ENCODE measurements around the gene TSPO. TPM values are rescaled to one million over a fixed set of nuclear protein-coding genes. Genes with fewer than 3 reads are reported as not detected.

The TSPO gene
- total and polyA plus RNA-seq, 2 experiments from 2014 or later = 896 to 970 TPM

DNA sequence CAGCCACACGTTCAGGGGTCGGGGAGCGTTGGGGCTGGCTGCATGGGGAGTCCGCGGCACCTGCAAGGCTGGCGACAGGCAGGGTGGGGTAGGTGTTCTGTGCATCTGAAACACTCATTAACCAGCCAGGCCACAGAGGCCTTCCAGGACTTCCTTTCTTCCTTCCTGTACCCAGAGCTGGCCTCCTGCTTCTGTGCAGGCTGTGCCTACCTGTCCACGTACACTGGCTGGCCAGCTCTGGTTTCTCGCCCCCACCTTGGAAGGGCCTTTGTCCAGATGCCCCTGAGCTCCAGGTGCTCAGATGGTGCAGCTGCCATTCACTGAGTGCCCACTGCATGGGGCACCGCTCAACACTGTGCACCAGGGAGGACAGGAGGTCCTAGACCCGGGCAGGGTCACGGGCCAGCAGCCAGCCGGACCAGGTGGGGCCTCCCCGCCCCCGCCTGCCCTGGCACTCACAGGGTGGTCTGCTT is 19.7 kb downstream of the TSPO start:
- TF ChIP-seq EZH2phosphoT487 (IDR thresholded peaks at IDR 0.05; ENCODE audit: insufficient read depth, low read depth) = no peak
- no peak for TF ChIP-seq EZH2 (IDR thresholded peaks at IDR 0.05; ENCODE audit: insufficient read depth, poor library complexity, severe bottlenecking)
- Histone ChIP-seq H3K36me3 (ENCODE audit: low read depth) (no peaks in the 10 kb centered on the region; the same call in 1 of the 2 replicates), H3K4me3 (no peak overlapping the region), H3K27me3 (replicated peaks; ENCODE audit: insufficient read depth) (no peaks in the 10 kb centered on the region), H3F3A (ENCODE audit: insufficient read depth) (no peaks in the 10 kb centered on the region), H3K4me2 (ENCODE audit: unreplicated experiment) (no peak overlapping the region), H3K9me2 (ENCODE audit: insufficient read depth) (no peaks in the 10 kb centered on the region), H3K9ac (no peak overlapping the region), H3K79me2 (ENCODE audit: insufficient read depth) (no peaks in the 10 kb centered on the region), H2AFZ (no peak overlapping the region), H3K27ac (no peak overlapping the region), H3K9me3 (ENCODE audit: low read depth) (no peaks in the 10 kb centered on the region), H4K20me1 (ENCODE audit: insufficient read depth) (no peaks in the 10 kb centered on the region), H3K4me1 (ENCODE audit: insufficient read depth) (no peaks in the 10 kb centered on the region)
- DNase-seq = no peak
- in situ Hi-C loops (cut with MboI) = no loop called here
- WGBS, 2 experiments (ENCODE audit: low coverage in 1 of 2, low lambda C conversion rate in 2 of 2, missing lambda C conversion rate in 2 of 2) = 84 to 89% methylated on average over 14 of the region's 14 CpGs

- no peak overlapping the region for H3K4me3 ChIP-seq
- H4K20me1 ChIP-seq (ENCODE audit: insufficient read depth) = no peaks in the 10 kb centered on the region
- 88 to 92% methylated on average over 11 to 12 of the region's 12 CpGs for WGBS, 2 experiments (ENCODE audit: low coverage in 1 of 2, low lambda C conversion rate in 2 of 2, missing lambda C conversion rate in 2 of 2)
- H3K9me2 ChIP-seq (ENCODE audit: insufficient read depth) = no peaks in the 10 kb centered on the region
- TF ChIP-seq EZH2 (IDR thresholded peaks at IDR 0.05; ENCODE audit: insufficient read depth, poor library complexity, severe bottlenecking) = no peak
- TF ChIP-seq EZH2phosphoT487 (IDR thresholded peaks at IDR 0.05; ENCODE audit: insufficient read depth, low read depth) = no peak
- no peaks in the 10 kb centered on the region for H3F3A ChIP-seq (ENCODE audit: insufficient read depth)
- no peak overlapping the region for H3K9ac ChIP-seq
- no peaks in the 10 kb centered on the region for H3K79me2 ChIP-seq (ENCODE audit: insufficient read depth)
- no peak overlapping the region for H3K4me2 ChIP-seq (ENCODE audit: unreplicated experiment)
- DNase-seq = no peak
- no peaks in the 10 kb centered on the region for H3K27me3 ChIP-seq (replicated peaks; ENCODE audit: insufficient read depth)
- H3K9me3 ChIP-seq (ENCODE audit: low read depth) = no peaks in the 10 kb centered on the region
- H3K36me3 ChIP-seq (ENCODE audit: low read depth) = no peaks in the 10 kb centered on the region; the same call in 1 of the 2 replicates
- no peak overlapping the region for H3K27ac ChIP-seq
- in situ Hi-C loops (cut with MboI) = no loop called here
- no peaks in the 10 kb centered on the region for H3K4me1 ChIP-seq (ENCODE audit: insufficient read depth)
- H2AFZ ChIP-seq = no peak overlapping the region
Observed at GRCh38 chr22:43171607-43172006, 20.2 kb downstream of the TSPO start.

- H3K4me2 ChIP-seq (ENCODE audit: unreplicated experiment) = no peak overlapping the region
- DNase-seq = no peak
- H3K36me3 ChIP-seq (ENCODE audit: low read depth) = no peaks in the 10 kb centered on the region; the same call in 1 of the 2 replicates
- no peaks in the 10 kb centered on the region for H3K9me3 ChIP-seq (ENCODE audit: low read depth)
- H3K9me2 ChIP-seq (ENCODE audit: insufficient read depth) = no peaks in the 10 kb centered on the region
- H3F3A ChIP-seq (ENCODE audit: insufficient read depth) = no peaks in the 10 kb centered on the region
- H3K4me3 ChIP-seq = no peak overlapping the region
- no peaks in the 10 kb centered on the region for H3K79me2 ChIP-seq (ENCODE audit: insufficient read depth)
- H3K27ac ChIP-seq = no peak overlapping the region
- no peak for TF ChIP-seq EZH2phosphoT487 (IDR thresholded peaks at IDR 0.05; ENCODE audit: insufficient read depth, low read depth)
- TF ChIP-seq EZH2 (IDR thresholded peaks at IDR 0.05; ENCODE audit: insufficient read depth, poor library complexity, severe bottlenecking) = no peak
- H3K27me3 ChIP-seq (replicated peaks; ENCODE audit: insufficient read depth) = no peaks in the 10 kb centered on the region
- WGBS, 2 experiments (ENCODE audit: low coverage in 1 of 2, low lambda C conversion rate in 2 of 2, missing lambda C conversion rate in 2 of 2) = 95 to 97% methylated on average over 19 of the region's 19 CpGs
- H4K20me1 ChIP-seq (ENCODE audit: insufficient read depth) = no peaks in the 10 kb centered on the region
- H2AFZ ChIP-seq = no peak overlapping the region
- in situ Hi-C loops (cut with MboI) = no loop called here
- no peaks in the 10 kb centered on the region for H3K4me1 ChIP-seq (ENCODE audit: insufficient read depth)
- no peak overlapping the region for H3K9ac ChIP-seq
Observed at GRCh38 chr22:43172191-43172590, 20.8 kb downstream of the TSPO start.

- Histone ChIP-seq H4K20me1 (ENCODE audit: insufficient read depth) (no peaks in the 10 kb centered on the region), H3K9me2 (ENCODE audit: insufficient read depth) (no peaks in the 10 kb centered on the region), H3K4me2 (ENCODE audit: unreplicated experiment) (no peak overlapping the region), H2AFZ (no peak overlapping the region), H3K27me3 (replicated peaks; ENCODE audit: insufficient read depth) (no peaks in the 10 kb centered on the region), H3K4me1 (ENCODE audit: insufficient read depth) (no peaks in the 10 kb centered on the region), H3K9me3 (ENCODE audit: low read depth) (no peaks in the 10 kb centered on the region), H3K27ac (no peak overlapping the region), H3K4me3 (no peak overlapping the region), H3K36me3 (ENCODE audit: low read depth) (no peaks in the 10 kb centered on the region; the same call in 1 of the 2 replicates), H3K79me2 (ENCODE audit: insufficient read depth) (no peaks in the 10 kb centered on the region), H3F3A (ENCODE audit: insufficient read depth) (no peaks in the 10 kb centered on the region), H3K9ac (no peak overlapping the region)
- in situ Hi-C loops (cut with MboI) = no loop called here
- TF ChIP-seq EZH2 (IDR thresholded peaks at IDR 0.05; ENCODE audit: insufficient read depth, poor library complexity, severe bottlenecking) = no peak
- no peak for TF ChIP-seq EZH2phosphoT487 (IDR thresholded peaks at IDR 0.05; ENCODE audit: insufficient read depth, low read depth)
- WGBS, 2 experiments (ENCODE audit: low coverage in 1 of 2, low lambda C conversion rate in 2 of 2, missing lambda C conversion rate in 2 of 2) = 96% methylated on average over 9 of the region's 9 CpGs
- no peak for DNase-seq
Observed at GRCh38 chr22:43173566-43173965, 22.2 kb downstream of the TSPO start.

Measured in GM23248 (cell line).